H7 (cell line): ENCODE results near the gene SLC35B1. TPM values are rescaled to one million over a fixed set of nuclear protein-coding genes. Genes with fewer than 3 reads are reported as not detected.

Experiments
- DNase-seq: peaks from one replicate; pipeline ENCODE4 v3.0.0; 2012
- H3K27me3 ChIP-seq: 2 replicates; pipeline ENCODE4 v1.6.0; 2011; ENCODE audit warnings: mild to moderate bottlenecking, low read length; ENCODE audit not compliant: control insufficient read depth, insufficient read depth
- H3K36me3 ChIP-seq: replicated peaks from 2 replicates; pipeline ENCODE4 v1.5.1; 2011; ENCODE audit warnings: low read length; ENCODE audit not compliant: control insufficient read depth, insufficient read depth
- H3K4me3 ChIP-seq: 2 replicates; pipeline ENCODE4 v1.5.1; 2011; ENCODE audit warnings: low read depth, mild to moderate bottlenecking, control low read depth, low read length, moderate library complexity; ENCODE audit not compliant: insufficient read depth
- total RNA-seq: library from RNA; depleted of rRNA; stranded (reverse); fragments of >200 nt; shearing (Covaris generic); gene quantifications from 2 replicates; pipeline ENCODE4 v1.2.3, GENCODE V29; 2014

The SLC35B1 gene
- total RNA-seq, 1 experiment from 2014 or later, result 76.6 TPM

GRCh38 chr17:49742166-49742638 is 34.4 kb upstream of the SLC35B1 start:
- DNase-seq, result no peak
- Histone ChIP-seq H3K27me3 (no peaks in the 10 kb centered on the region), H3K36me3 (no peaks in the 10 kb centered on the region), H3K4me3 (no peak overlapping the region)

GRCh38 chr17:49741692-49742076 is 33.9 kb upstream of the SLC35B1 start:
- no peaks in the 10 kb centered on the region for H3K27me3 ChIP-seq
- DNase-seq, result no peak
- H3K36me3 ChIP-seq, result no peaks in the 10 kb centered on the region
- no peak overlapping the region for H3K4me3 ChIP-seq

GRCh38 chr17:49741009-49741691 is 33.4 kb upstream of the SLC35B1 start:
- no peak overlapping the region for H3K4me3 ChIP-seq
- H3K36me3 ChIP-seq, result no peaks in the 10 kb centered on the region
- DNase-seq, result no peak
- H3K27me3 ChIP-seq, result no peaks in the 10 kb centered on the region

- DNase-seq, result no peak
- Histone ChIP-seq H3K4me3 (no peak overlapping the region), H3K36me3 (no peaks in the 10 kb centered on the region), H3K27me3 (no peaks in the 10 kb centered on the region)
Observed at GRCh38 chr17:49739641-49740271, 32.0 kb upstream of the SLC35B1 start.

GRCh38 chr17:49738456-49739163 is 30.8 kb upstream of the SLC35B1 start:
- H3K4me3 ChIP-seq, result no peak overlapping the region
- H3K36me3 ChIP-seq, result no peaks in the 10 kb centered on the region
- DNase-seq, result no peak
- H3K27me3 ChIP-seq, result no peaks in the 10 kb centered on the region

- Histone ChIP-seq H3K4me3 (no peak overlapping the region), H3K36me3 (no peaks in the 10 kb centered on the region; the same call in 1 of the 2 replicates), H3K27me3 (no peaks in the 10 kb centered on the region)
- no peak for DNase-seq
Observed at GRCh38 chr17:49734515-49735490, 27.0 kb upstream of the SLC35B1 start.

- no peak for DNase-seq
- Histone ChIP-seq H3K36me3 (no peaks in the 10 kb centered on the region; the same call in 1 of the 2 replicates), H3K4me3 (no peak overlapping the region), H3K27me3 (no peaks in the 10 kb centered on the region)
Observed at GRCh38 chr17:49731435-49731831, 23.7 kb upstream of the SLC35B1 start.

GRCh38 chr17:49730785-49731434 is 23.1 kb upstream of the SLC35B1 start:
- no peak for DNase-seq
- no peak overlapping the region for H3K4me3 ChIP-seq

GRCh38 chr17:49730078-49730784 is 22.5 kb upstream of the SLC35B1 start:
- no peak for DNase-seq
- Histone ChIP-seq H3K36me3 (no peaks in the 10 kb centered on the region; the same call in 1 of the 2 replicates), H3K4me3 (no peak overlapping the region), H3K27me3 (no peaks in the 10 kb centered on the region)

More at GRCh38 chr17:49730785-49731434, 23.1 kb upstream of the SLC35B1 start:
- Histone ChIP-seq H3K36me3 (no peaks in the 10 kb centered on the region; the same call in 1 of the 2 replicates), H3K27me3 (no peaks in the 10 kb centered on the region)

GRCh38 chr17:49729069-49729468 is 21.3 kb upstream of the SLC35B1 start:
- no peaks in the 10 kb centered on the region; the same call in 1 of the 2 replicates for H3K36me3 ChIP-seq
- H3K4me3 ChIP-seq, result no peak overlapping the region
- no peaks in the 10 kb centered on the region for H3K27me3 ChIP-seq
- DNase-seq, result no peak

- Histone ChIP-seq H3K27me3 (no peaks in the 10 kb centered on the region), H3K36me3 (no peaks in the 10 kb centered on the region; the same call in 1 of the 2 replicates), H3K4me3 (no peak overlapping the region)
- DNase-seq, result no peak
Observed at GRCh38 chr17:49728425-49728824, 20.7 kb upstream of the SLC35B1 start.

- no peak for DNase-seq
- Histone ChIP-seq H3K27me3 (no peaks in the 10 kb centered on the region), H3K4me3 (no peak overlapping the region), H3K36me3 (peaks cover 2% of the 10 kb centered on the region)
Observed at GRCh38 chr17:49727380-49727779, 19.6 kb upstream of the SLC35B1 start.

- Histone ChIP-seq H3K4me3 (no peak overlapping the region), H3K36me3 (peaks cover 8% of the 10 kb centered on the region), H3K27me3 (no peaks in the 10 kb centered on the region)
- no peak for DNase-seq
Observed at GRCh38 chr17:49725452-49726130, 17.8 kb upstream of the SLC35B1 start.
